Panc1 (cell line): ENCODE results near the gene ZNF613.

ENCODE experiments used
- CTCF ChIP-seq: fragments of 450-650 bp; IDR thresholded peaks from 2 replicates; pipeline ENCODE4 v1.5.1; 2017; ENCODE audit warnings: mild to moderate bottlenecking
- REST ChIP-seq, 2 experiments: IDR thresholded peaks; 2 replicates each; pipeline ENCODE4 v1.6.1; 2011 to 2012; ENCODE audit warnings: low read depth in 2 of 2, control low read depth in 1 of 2, low read length in 1 of 2, mild to moderate bottlenecking in 1 of 2, moderate library complexity in 1 of 2; ENCODE audit not compliant: insufficient read depth in 1 of 2
- TCF7L2 ChIP-seq: IDR thresholded peaks from 2 replicates; pipeline ENCODE4 v1.6.1; 2011; ENCODE audit warnings: mild to moderate bottlenecking, low read depth, low read length, inconsistent platforms

- TF ChIP-seq CTCF (no peak), REST (IDR thresholded peaks at IDR 0.05; ENCODE audit: insufficient read depth in 1 of 2, low read depth in 2 of 2, low read length in 1 of 2) (no peak), TCF7L2 (no peak)
These were observed 867 bp upstream of the ZNF613 start for GRCh38 chr19:51926426-51926783.
